DND-41 (cell line): ENCODE data around the gene NDRG3.

Experiments used
- EZH2 ChIP-seq: IDR thresholded peaks from 3 replicates; pipeline ENCODE4 v1.6.1; 2012; ENCODE audit warnings: borderline replicate concordance, low read depth, mild to moderate bottlenecking, moderate library complexity, low read length, inconsistent platforms; ENCODE audit not compliant: severe bottlenecking
- TF ChIP-seq, protein P1 (sequence below): IDR thresholded peaks from 2 replicates; pipeline ENCODE4 v1.5.1; 2012; ENCODE audit warnings: borderline replicate concordance, low read length, moderate library complexity, mild to moderate bottlenecking; ENCODE audit not compliant: poor library complexity, severe bottlenecking; ENCODE audit errors: extremely low read depth

DNA sequence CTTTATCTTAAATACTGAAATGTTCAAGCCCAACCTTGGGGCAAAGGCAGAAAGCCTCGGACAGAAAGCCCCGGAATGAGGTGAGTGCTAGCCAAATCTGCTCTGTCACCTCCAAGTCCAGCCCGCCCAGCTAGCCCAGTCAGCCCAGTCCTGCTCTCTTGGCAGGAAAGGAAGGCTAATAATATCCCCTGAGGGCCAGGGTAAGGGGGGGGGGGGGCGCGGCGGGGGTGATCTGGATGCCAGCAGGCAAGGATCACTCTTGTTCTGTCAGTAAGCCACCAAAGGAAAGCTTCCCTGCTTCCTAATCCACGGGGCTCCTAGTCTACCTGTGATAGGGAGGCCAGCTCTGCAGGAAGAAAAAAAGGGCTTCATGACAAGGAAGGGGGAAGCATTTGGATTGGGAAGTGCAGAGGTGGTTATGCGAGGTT is 1.1 kb downstream of the NDRG3 start:
- TF ChIP-seq EZH2 = no peak
- TF ChIP-seq, protein P1, sequence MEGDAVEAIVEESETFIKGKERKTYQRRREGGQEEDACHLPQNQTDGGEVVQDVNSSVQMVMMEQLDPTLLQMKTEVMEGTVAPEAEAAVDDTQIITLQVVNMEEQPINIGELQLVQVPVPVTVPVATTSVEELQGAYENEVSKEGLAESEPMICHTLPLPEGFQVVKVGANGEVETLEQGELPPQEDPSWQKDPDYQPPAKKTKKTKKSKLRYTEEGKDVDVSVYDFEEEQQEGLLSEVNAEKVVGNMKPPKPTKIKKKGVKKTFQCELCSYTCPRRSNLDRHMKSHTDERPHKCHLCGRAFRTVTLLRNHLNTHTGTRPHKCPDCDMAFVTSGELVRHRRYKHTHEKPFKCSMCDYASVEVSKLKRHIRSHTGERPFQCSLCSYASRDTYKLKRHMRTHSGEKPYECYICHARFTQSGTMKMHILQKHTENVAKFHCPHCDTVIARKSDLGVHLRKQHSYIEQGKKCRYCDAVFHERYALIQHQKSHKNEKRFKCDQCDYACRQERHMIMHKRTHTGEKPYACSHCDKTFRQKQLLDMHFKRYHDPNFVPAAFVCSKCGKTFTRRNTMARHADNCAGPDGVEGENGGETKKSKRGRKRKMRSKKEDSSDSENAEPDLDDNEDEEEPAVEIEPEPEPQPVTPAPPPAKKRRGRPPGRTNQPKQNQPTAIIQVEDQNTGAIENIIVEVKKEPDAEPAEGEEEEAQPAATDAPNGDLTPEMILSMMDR = no peak
